ENCODE measurements around the gene AP1S1. TPM values are rescaled to one million over a fixed set of nuclear protein-coding genes. Genes with fewer than 3 reads are reported as not detected.

AP1S1 gene
- total and polyA plus RNA-seq, 4 donors = 16.8 to 51.2 (median 24.1) TPM

DNA sequence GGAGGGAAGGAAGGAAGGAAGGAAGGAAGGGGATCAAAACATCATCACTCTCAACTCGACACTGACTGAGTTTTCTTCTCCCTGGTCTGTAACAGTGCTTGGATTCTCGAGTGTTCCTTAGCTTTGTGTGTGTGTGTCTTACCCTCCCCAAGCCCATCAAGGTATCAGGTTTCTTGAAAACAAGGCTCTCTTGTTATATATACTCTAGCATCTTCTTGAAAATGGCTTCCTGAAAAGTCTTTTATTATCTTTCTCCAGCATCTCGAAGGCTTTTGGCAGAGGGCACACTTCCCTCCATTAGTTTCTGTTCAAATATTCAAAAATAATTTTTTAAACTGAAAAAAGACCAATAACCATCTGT is 14.0 kb upstream of the AP1S1 start:
- Histone ChIP-seq H3K4me1 (ENCODE audit: control insufficient read depth in 1 of 2, insufficient read depth in 2 of 2, low read length in 2 of 2) (no peaks in the 10 kb centered on the region), H3K4me3 (ENCODE audit: low read length in 2 of 2) (no peak overlapping the region), H3K36me3 (ENCODE audit: control insufficient read depth in 1 of 2, insufficient read depth in 2 of 2, low read length in 1 of 2) (peaks cover 0 to 9% of the 10 kb centered on the region in 2 donors), H3K27ac (ENCODE audit: low read depth in 1 of 2, low read length in 2 of 2) (no peak overlapping the region), H3K27me3 (ENCODE audit: control insufficient read depth in 1 of 2, insufficient read depth in 2 of 2, low read length in 1 of 2) (no peaks in the 10 kb centered on the region), H3K9me3 (ENCODE audit: control insufficient read depth, low read length) (no peaks in the 10 kb centered on the region)
- ATAC-seq (ENCODE audit: low FRiP score) (no peak), DNase-seq (no peak)
- intact Hi-C loops (cut with DNase I) = no loop called here
- 23 to 33% methylated on average over 3 of the region's 3 CpGs for WGBS, 2 donors

- WGBS, 2 donors = 87 to 93% methylated on average over 4 of the region's 4 CpGs
- intact Hi-C loops (cut with DNase I) = no loop called here
- ATAC-seq (ENCODE audit: low FRiP score) = no peak
Observed at GRCh38 chr7:101140746-101141382, 13.4 kb upstream of the AP1S1 start.

GRCh38 chr7:101151908-101152651 is 2.2 kb upstream of the AP1S1 start:
- no peak overlapping the region for H3K27ac ChIP-seq (ENCODE audit: low read depth in 1 of 2, low read length in 2 of 2)
- no peak overlapping the region for H3K4me3 ChIP-seq (ENCODE audit: low read length in 2 of 2)
- no peaks in the 10 kb centered on the region for H3K27me3 ChIP-seq (ENCODE audit: control insufficient read depth in 1 of 2, insufficient read depth in 2 of 2, low read length in 1 of 2)
- DNase-seq (no peak), ATAC-seq (ENCODE audit: low FRiP score) (no peak)
- no peaks in the 10 kb centered on the region for H3K36me3 ChIP-seq (ENCODE audit: control insufficient read depth in 1 of 2, insufficient read depth in 2 of 2, low read length in 1 of 2)
- no peaks in the 10 kb centered on the region for H3K4me1 ChIP-seq (ENCODE audit: control insufficient read depth in 1 of 2, insufficient read depth in 2 of 2, low read length in 2 of 2)
- no peaks in the 10 kb centered on the region for H3K9me3 ChIP-seq (ENCODE audit: control insufficient read depth, low read length)
- whole genome bisulfite sequencing, 2 donors = 82% methylated on average over 2 of the region's 2 CpGs
- intact Hi-C loops (cut with DNase I) = no loop called here

More at GRCh38 chr7:101140746-101141382, 13.4 kb upstream of the AP1S1 start:
- H3K4me3 ChIP-seq (ENCODE audit: low read length in 2 of 2) = no peak overlapping the region
- H3K27ac ChIP-seq (ENCODE audit: low read depth in 1 of 2, low read length in 2 of 2) = no peak overlapping the region
- peaks cover 0 to 8% of the 10 kb centered on the region in 2 donors for H3K36me3 ChIP-seq (ENCODE audit: control insufficient read depth in 1 of 2, insufficient read depth in 2 of 2, low read length in 1 of 2)
- DNase-seq = no peak
- no peaks in the 10 kb centered on the region for H3K9me3 ChIP-seq (ENCODE audit: control insufficient read depth, low read length)
- H3K27me3 ChIP-seq (ENCODE audit: control insufficient read depth in 1 of 2, insufficient read depth in 2 of 2, low read length in 1 of 2) = no peaks in the 10 kb centered on the region
- no peaks in the 10 kb centered on the region for H3K4me1 ChIP-seq (ENCODE audit: control insufficient read depth in 1 of 2, insufficient read depth in 2 of 2, low read length in 2 of 2)

GRCh38 chr7:101154693-101155102 is 422 bp downstream of the AP1S1 start:
- Histone ChIP-seq H3K27me3 (ENCODE audit: control insufficient read depth in 1 of 2, insufficient read depth in 2 of 2, low read length in 1 of 2) (no peaks in the 10 kb centered on the region), H3K36me3 (ENCODE audit: control insufficient read depth in 1 of 2, insufficient read depth in 2 of 2, low read length in 1 of 2) (peaks cover 2% of the 10 kb centered on the region in 2 donors), H3K27ac (ENCODE audit: low read depth in 1 of 2, low read length in 2 of 2) (no peak overlapping the region), H3K4me3 (ENCODE audit: low read length in 2 of 2) (peak overlapping the region; percentile 59 to 64), H3K4me1 (ENCODE audit: control insufficient read depth in 1 of 2, insufficient read depth in 2 of 2, low read length in 2 of 2) (no peaks in the 10 kb centered on the region), H3K9me3 (ENCODE audit: control insufficient read depth, low read length) (no peaks in the 10 kb centered on the region)
- DNase-seq (peak in 1 of 2 donors; percentile 79), ATAC-seq (ENCODE audit: low FRiP score) (peak; percentile 64)
- intact Hi-C loops (cut with DNase I) = no loop called here
- WGBS, 2 donors = 0 to 1% methylated on average over 15 to 34 of the region's 34 CpGs

DNA sequence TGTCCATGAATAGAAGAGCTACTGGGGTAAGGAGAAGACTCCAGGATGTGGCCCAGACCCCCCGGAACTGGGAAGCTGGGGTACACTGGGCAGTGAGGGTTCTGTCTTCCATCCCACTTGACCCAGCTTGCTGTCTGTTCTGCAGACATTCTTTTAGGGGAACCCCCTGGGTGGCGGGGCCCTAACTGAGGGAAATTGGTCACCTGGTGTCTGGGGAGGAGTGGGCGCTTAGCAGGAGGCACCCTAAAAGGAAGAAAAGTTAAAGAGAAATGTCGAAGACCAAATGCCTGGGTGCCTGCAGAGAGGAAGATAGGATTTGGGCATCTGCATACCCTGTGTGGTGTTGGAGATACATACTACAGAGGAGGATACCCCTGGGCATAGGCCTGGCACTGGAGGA is 1.0 kb downstream of the AP1S1 start:
- intact Hi-C loops (cut with DNase I) = no loop called here
- Histone ChIP-seq H3K27ac (ENCODE audit: low read depth in 1 of 2, low read length in 2 of 2) (no peak overlapping the region), H3K36me3 (ENCODE audit: control insufficient read depth in 1 of 2, insufficient read depth in 2 of 2, low read length in 1 of 2) (peaks cover 2% of the 10 kb centered on the region in 2 donors), H3K4me1 (ENCODE audit: control insufficient read depth in 1 of 2, insufficient read depth in 2 of 2, low read length in 2 of 2) (no peaks in the 10 kb centered on the region), H3K27me3 (ENCODE audit: control insufficient read depth in 1 of 2, insufficient read depth in 2 of 2, low read length in 1 of 2) (no peaks in the 10 kb centered on the region), H3K4me3 (ENCODE audit: low read length in 2 of 2) (no peak overlapping the region), H3K9me3 (ENCODE audit: control insufficient read depth, low read length) (no peaks in the 10 kb centered on the region)
- 66 to 76% methylated on average over 4 of the region's 4 CpGs for WGBS, 2 donors
- ATAC-seq (ENCODE audit: low FRiP score) = no peak
- no peak for DNase-seq

DNA sequence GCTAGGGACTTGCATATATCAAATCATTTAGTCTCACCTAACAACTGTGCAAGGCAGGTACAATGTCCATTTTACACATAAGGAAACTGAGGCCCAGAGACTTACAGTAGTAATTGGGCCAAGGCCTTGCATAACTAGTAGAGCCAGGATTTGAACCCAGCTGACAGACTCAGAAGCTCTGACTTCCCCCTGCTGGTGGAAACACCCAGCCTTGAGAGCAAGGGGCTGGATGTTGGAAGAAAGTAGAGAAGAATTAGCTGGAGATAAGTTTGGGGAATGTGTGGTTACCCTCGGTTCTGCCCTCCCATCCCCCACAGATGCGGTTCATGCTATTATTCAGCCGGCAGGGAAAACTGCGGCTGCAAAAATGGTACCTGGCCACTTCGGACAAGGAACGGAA is 2.0 kb downstream of the AP1S1 start:
- no peak for ATAC-seq (ENCODE audit: low FRiP score)
- no peak overlapping the region for H3K27ac ChIP-seq (ENCODE audit: low read depth in 1 of 2, low read length in 2 of 2)
- no peaks in the 10 kb centered on the region for H3K27me3 ChIP-seq (ENCODE audit: control insufficient read depth in 1 of 2, insufficient read depth in 2 of 2, low read length in 1 of 2)
- intact Hi-C loops (cut with DNase I) = no loop called here
- 79 to 81% methylated on average over 6 of the region's 6 CpGs for WGBS, 2 donors
- peaks cover 2% of the 10 kb centered on the region in 2 donors for H3K36me3 ChIP-seq (ENCODE audit: control insufficient read depth in 1 of 2, insufficient read depth in 2 of 2, low read length in 1 of 2)
- H3K4me3 ChIP-seq (ENCODE audit: low read length in 2 of 2) = no peak overlapping the region
- no peaks in the 10 kb centered on the region for H3K4me1 ChIP-seq (ENCODE audit: control insufficient read depth in 1 of 2, insufficient read depth in 2 of 2, low read length in 2 of 2)
- no peaks in the 10 kb centered on the region for H3K9me3 ChIP-seq (ENCODE audit: control insufficient read depth, low read length)
- DNase-seq = no peak

DNA sequence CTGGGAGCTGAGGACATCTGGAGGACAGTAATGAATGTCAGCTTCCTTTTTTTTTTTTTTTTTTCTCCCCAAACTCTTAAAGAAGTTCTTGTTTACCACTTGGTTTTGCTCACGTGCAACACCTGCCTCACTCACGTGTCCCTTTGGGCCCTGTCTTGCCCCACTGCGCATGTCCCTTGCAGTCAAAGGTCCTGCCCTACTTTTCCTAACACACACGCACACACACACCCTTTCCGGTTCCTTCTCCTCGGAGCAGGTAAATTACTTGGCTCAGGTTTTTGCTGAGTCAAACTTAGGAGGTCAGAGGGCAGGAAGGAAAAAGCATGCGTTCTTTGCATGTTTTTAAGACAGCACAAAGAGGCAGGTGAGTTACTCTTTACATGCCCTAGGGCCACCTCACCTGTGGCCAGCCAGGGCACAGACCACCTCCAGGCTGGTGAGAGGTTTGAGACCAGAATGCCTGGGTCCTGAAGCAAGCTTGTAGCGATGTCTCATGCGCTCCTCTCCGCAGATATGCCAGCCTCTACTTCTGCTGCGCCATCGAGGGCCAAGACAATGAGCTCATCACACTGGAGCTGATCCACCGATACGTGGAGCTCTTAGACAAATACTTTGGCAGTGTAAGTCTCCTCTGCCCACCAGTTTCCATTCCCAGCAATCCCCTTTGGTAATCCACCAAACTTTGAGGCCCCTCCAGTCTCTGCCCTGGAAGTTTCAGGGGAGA is 2.8 kb downstream of the AP1S1 start:
- peaks cover 2% of the 10 kb centered on the region in 2 donors for H3K36me3 ChIP-seq (ENCODE audit: control insufficient read depth in 1 of 2, insufficient read depth in 2 of 2, low read length in 1 of 2)
- no peaks in the 10 kb centered on the region for H3K9me3 ChIP-seq (ENCODE audit: control insufficient read depth, low read length)
- intact Hi-C loops (cut with DNase I) = no loop called here
- DNase-seq (no peak), ATAC-seq (ENCODE audit: low FRiP score) (no peak)
- H3K4me1 ChIP-seq (ENCODE audit: control insufficient read depth in 1 of 2, insufficient read depth in 2 of 2, low read length in 2 of 2) = no peaks in the 10 kb centered on the region
- H3K27ac ChIP-seq (ENCODE audit: low read depth in 1 of 2, low read length in 2 of 2) = no peak overlapping the region
- WGBS, 2 donors = 92 to 93% methylated on average over 14 of the region's 14 CpGs
- no peaks in the 10 kb centered on the region for H3K27me3 ChIP-seq (ENCODE audit: control insufficient read depth in 1 of 2, insufficient read depth in 2 of 2, low read length in 1 of 2)
- no peak overlapping the region for H3K4me3 ChIP-seq (ENCODE audit: low read length in 2 of 2)

DNA sequence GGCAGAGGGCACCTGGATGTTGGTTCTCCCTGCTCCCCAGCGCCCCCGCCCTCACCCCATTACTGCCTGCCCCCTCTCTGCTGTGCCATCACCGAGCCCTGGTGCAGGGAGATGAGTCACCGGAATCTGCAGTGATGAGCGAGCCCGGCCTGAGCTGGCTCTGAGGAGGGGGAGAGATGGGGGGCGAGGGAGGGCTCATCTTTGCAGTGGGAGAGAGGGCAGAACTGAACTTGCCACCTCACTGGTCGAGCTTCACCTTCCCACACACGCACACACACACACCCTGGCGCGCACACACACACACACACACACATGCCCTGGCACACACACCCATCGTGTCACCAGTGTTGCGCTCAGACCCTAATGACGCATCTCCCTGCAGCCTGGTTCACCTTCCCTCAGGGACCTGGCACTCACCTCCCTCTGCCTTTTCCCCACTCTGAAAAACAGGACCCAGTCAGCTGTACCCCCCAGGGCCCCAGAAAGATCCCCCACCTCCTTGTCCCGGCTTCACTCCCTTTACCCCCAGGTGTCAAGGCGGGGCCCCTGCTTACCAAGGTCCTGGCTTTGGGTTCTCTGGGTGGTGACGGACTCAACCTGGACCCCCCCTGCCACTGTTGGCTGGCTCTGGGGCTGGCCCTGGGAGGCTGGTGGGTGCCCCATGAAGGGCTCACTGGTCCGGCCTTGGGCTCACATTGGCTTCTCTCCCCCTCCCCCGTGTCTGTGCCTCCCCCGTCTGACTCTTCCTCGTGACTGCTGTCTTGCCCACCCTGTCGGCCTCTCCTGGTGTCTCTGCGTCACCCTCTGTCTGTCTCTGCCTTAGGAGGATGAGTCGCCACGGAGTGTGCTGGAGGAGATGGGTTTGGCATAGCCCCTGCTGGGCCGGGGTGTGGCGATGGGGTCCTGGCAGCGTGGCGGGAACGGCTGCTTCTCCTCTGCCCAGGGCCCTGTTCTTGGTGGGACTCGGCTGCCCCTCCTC is 5.7 kb downstream of the AP1S1 start:
- peaks cover 0 to 7% of the 10 kb centered on the region in 2 donors for H3K27me3 ChIP-seq (ENCODE audit: control insufficient read depth in 1 of 2, insufficient read depth in 2 of 2, low read length in 1 of 2)
- no peak for ATAC-seq (ENCODE audit: low FRiP score)

More for the DNA sequence above, 5.7 kb downstream of the AP1S1 start:
- no peak overlapping the region for H3K27ac ChIP-seq (ENCODE audit: low read depth in 1 of 2, low read length in 2 of 2)
- DNase-seq = no peak
- WGBS, 2 donors = 82 to 90% methylated on average over 31 of the region's 31 CpGs
- H3K36me3 ChIP-seq (ENCODE audit: control insufficient read depth in 1 of 2, insufficient read depth in 2 of 2, low read length in 1 of 2) = peaks cover 2% of the 10 kb centered on the region in 2 donors
- H3K4me3 ChIP-seq (ENCODE audit: low read length in 2 of 2) = no peak overlapping the region
- no peaks in the 10 kb centered on the region for H3K4me1 ChIP-seq (ENCODE audit: control insufficient read depth in 1 of 2, insufficient read depth in 2 of 2, low read length in 2 of 2)
- intact Hi-C loops (cut with DNase I) = loop anchor here in 1 of 2 donors (10.0 kb wide), 1 partner anchor 265 kb away; the partner anchor contains the start of gene ACHE
- no peaks in the 10 kb centered on the region for H3K9me3 ChIP-seq (ENCODE audit: control insufficient read depth, low read length)
